ES-I3 (cell line): ENCODE data around the gene AKIRIN2.
A peak's percentile ranks its signal among the peaks of the same experiment; 100 is the strongest.

Experiments
- H3K36me3 ChIP-seq: 2 replicates; pipeline ENCODE4 v1.6.1; 2013; ENCODE audit warnings: mild to moderate bottlenecking, low read length, control low read depth, moderate library complexity; ENCODE audit not compliant: insufficient read depth
- H3K4me1 ChIP-seq: 2 replicates; pipeline ENCODE4 v1.6.1; 2013; ENCODE audit warnings: mild to moderate bottlenecking, control low read depth, low read length; ENCODE audit not compliant: insufficient read depth
- H3K9ac ChIP-seq: 2 replicates; pipeline ENCODE4 v1.6.1; 2013; ENCODE audit warnings: low read depth, mild to moderate bottlenecking, low read length, moderate library complexity
- H3K9me3 ChIP-seq: 2 replicates; pipeline ENCODE4 v1.6.1; 2013; ENCODE audit warnings: mild to moderate bottlenecking, low read length, moderate library complexity; ENCODE audit not compliant: control insufficient read depth, insufficient read depth

Gene AKIRIN2

DNA sequence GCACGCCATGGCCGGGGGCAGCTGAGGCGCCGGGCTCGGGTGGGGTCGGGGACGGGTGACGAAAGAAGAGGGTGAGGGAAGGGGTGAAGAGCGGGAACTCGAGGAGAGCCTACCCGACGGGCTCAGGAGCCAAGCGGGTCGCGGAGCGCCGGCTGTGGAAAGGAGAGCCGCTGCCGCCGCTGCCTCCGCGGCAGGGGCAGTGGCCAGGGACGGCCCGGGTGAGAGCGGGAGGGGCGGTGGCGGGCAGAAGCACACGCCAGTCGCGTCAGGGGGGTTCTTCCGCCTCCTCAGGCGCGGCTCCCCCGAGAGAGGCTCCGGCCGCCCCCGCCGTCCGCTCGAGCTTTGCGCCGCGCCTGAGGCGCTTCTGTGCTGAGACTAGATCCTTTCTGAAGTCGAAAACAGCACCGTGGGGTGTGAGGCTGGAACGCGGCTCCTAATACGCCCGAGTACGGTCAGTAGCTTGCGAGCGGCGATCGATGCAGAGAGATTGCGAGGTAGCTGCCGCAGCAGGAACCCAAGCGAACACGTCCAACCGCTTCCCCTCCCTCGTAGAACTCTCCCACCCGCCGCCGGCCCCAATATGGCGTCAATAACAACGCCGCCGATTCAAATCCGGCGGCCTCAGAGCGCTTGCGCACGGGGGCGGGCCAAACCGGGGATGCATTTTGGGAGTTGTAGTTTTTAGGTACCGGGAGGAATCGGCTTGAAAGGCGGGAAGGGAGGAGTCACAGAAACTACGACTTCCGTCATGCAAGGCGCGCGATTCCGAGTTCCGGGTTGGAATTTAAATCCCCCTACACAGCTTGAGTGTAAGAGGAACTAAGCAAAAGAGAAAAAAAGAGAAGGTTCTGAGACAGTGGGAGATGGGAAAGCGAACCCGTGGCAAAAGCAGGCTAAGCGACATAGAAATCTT is at the start of gene AKIRIN2:
Gene AKIRIN2, minus strand, starts transcription at position 558 of the 913 bp plus-strand sequence. Its CDS starts 549 bp downstream, at position 9.
- H3K9ac ChIP-seq: peak within 1 kb of the TSS; percentile 95
- H3K36me3 ChIP-seq: no peaks in the 10 kb centered on the region
- H3K4me1 ChIP-seq: peaks cover 10% of the 10 kb centered on the region
- H3K9me3 ChIP-seq: no peaks in the 10 kb centered on the region

DNA sequence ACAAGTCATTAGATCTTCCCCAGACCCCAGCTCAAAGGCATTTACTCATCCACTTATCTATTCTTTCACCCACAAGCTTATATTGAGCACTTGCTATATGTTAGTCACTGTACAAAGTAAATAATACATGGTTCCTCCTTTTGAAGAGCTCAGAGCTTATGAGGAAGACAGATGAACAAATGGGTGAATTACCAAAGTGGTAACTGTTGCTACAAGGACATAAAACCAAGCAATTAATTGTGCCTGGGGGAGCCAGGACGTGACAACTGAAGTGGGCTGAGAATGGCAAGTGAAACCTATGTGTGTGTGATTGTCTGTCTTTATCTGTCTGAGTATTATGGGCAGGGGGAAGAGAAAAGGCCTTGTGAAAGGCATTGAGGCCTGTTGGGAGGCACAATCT is 45.6 kb upstream of the AKIRIN2 start:
- Histone ChIP-seq H3K9me3 (no peaks in the 10 kb centered on the region), H3K36me3 (no peaks in the 10 kb centered on the region), H3K4me1 (no peaks in the 10 kb centered on the region), H3K9ac (no peak overlapping the region)

DNA sequence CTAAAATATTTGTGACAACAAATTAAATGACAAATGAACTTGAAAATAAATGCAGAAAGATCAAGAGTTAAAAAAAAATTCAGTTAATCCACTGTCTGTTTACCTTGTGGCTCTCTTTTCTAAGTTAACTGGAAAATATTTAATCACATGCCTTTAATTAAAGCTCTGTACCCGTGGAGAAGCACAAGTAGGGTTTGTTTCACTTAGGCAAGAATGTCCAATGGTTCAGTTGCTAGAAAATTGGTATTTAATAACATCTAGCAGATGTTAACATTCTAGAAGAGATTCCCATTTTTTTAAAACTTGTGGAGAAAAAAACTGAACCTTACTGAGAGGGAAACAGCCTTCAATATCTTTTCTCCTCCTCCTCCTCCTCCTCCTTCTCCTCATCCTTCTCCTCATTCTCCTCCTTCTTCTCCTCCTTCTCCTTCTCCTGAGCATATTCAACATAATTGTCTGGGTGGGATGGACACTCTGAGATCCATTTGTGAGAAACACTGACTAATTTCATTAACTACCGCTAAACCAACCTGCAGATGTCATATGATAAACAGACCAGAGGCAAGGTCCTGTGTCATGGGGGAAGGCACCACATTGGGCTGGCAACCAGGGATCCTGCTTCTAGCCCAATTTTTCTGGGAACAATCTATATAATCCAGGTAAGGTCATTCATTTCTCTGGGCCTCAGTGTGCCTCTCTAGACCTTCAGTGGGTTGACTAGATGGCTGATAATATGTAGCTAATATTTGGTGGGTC is 44.1 kb upstream of the AKIRIN2 start:
- H3K4me1 ChIP-seq: no peaks in the 10 kb centered on the region
- H3K36me3 ChIP-seq: no peaks in the 10 kb centered on the region
- H3K9ac ChIP-seq: no peak overlapping the region
- H3K9me3 ChIP-seq: no peaks in the 10 kb centered on the region

DNA sequence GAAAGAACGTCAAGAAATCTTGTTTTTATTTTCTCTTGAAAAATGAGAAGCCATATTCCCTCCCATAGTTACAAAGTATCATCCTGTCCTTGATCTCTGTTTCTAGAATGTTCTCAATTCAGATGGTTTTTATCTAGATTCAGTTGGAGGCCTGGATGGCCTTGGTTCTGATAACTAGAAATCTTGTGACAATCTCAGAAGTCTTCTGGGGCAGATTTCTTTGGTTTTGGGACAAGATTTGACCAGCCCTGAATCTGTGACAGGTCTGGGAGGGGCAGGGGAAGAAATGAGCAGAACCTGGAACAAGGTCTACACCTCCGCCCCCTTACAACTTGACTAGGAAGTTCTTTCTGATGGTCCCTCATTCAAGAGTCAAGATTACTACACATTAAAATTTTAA is 41.4 kb upstream of the AKIRIN2 start:
- no peak overlapping the region for H3K9ac ChIP-seq
- no peaks in the 10 kb centered on the region for H3K4me1 ChIP-seq
- H3K36me3 ChIP-seq: no peaks in the 10 kb centered on the region
- H3K9me3 ChIP-seq: no peaks in the 10 kb centered on the region

DNA sequence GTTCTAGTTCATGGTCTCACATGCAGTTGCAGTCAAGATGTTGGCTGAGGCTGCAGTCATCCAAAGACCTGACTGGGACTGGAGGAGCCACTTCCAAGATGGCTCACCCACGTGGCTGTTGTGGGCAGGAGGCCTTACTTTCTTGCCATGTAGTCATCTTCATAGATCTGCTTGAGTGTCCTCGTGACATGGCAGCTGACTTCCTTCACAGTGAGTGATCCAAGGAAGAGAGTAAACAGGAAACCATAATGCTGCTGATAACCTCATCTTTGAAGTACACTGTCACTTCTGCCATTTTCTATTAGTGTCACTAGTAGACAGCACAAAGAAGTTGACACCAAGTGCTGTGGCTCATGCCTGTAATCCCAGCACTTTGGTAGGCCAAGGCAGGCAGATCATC is 40.1 kb upstream of the AKIRIN2 start:
- Histone ChIP-seq H3K9me3 (peaks cover 3% of the 10 kb centered on the region; the same call in 1 of the 2 replicates), H3K4me1 (no peaks in the 10 kb centered on the region), H3K9ac (no peak overlapping the region), H3K36me3 (no peaks in the 10 kb centered on the region)

DNA sequence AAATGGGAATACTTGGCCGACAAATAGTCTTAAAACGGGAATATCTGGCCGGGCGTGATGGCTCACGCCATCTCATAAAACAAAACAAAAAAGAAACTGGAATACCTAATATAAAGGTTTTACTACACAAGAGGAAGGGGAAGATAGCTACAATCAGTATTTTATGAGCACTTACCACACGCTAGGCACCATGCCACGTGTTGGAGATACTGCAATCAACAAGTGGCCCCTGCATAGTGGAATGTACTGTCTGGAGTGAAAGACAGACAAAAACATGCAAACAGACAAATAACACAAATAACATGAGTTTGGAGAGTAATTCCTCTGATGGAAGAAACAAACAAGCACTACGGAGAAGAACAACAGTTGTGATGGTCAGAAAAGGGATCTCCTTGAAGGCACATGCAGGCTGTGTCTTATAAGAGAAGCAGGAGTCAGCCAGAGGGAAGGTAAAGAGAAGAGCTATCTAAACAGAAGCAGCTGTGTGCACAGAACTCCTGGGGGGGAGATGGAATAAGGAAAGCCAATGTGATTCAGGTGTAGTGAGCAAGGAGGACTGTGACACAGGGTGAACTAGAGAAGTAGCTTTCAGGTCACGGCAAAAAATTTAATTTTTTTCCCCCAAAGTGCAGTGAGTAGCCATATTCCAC is 39.1 kb upstream of the AKIRIN2 start:
- Histone ChIP-seq H3K4me1 (no peaks in the 10 kb centered on the region), H3K36me3 (no peaks in the 10 kb centered on the region), H3K9ac (no peak overlapping the region), H3K9me3 (peaks cover 5% of the 10 kb centered on the region; the same call in 1 of the 2 replicates)

DNA sequence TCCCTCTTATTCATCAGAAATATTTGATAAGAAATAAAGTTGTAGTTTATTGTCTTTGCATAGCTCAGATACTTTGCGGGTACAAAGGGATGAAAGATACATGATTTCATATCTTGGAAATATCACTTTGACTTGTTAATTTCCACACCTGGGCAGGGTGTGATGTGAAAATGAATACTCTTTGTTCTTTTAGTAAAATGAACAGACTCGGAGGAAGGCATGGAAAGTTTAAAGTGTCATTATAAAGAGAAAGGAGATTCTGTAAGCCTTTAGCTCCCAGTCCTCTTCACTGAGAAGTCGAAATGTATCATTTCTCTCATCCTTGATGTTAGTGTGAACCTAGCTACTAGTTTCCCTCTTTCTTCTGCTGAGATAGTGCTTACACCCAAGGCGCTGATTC is 36.7 kb upstream of the AKIRIN2 start:
- Histone ChIP-seq H3K4me1 (no peaks in the 10 kb centered on the region), H3K36me3 (no peaks in the 10 kb centered on the region), H3K9ac (no peak overlapping the region), H3K9me3 (peaks cover 5% of the 10 kb centered on the region; the same call in 1 of the 2 replicates)

DNA sequence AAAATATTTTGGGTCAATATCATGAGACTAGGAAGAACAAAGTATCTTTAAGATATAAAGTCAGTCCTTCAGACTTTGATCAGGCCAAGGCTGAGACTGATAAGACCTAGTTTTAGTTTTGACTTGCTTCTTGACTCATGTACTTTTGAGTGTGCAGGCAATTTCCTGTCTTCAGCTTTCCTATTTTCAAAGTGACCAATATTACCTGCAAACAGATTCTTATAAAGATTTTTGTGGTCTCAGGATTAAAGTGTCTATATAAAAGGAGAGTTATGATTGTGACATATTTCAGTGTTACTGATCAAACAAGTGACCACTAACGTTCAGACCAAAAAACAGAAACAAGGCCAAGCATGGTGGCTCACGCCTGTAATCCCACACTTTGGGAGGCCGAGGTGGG is 36.0 kb upstream of the AKIRIN2 start:
- no peak overlapping the region for H3K9ac ChIP-seq
- no peaks in the 10 kb centered on the region for H3K36me3 ChIP-seq
- H3K4me1 ChIP-seq: no peaks in the 10 kb centered on the region
- H3K9me3 ChIP-seq: peaks cover 5% of the 10 kb centered on the region; the same call in 1 of the 2 replicates

DNA sequence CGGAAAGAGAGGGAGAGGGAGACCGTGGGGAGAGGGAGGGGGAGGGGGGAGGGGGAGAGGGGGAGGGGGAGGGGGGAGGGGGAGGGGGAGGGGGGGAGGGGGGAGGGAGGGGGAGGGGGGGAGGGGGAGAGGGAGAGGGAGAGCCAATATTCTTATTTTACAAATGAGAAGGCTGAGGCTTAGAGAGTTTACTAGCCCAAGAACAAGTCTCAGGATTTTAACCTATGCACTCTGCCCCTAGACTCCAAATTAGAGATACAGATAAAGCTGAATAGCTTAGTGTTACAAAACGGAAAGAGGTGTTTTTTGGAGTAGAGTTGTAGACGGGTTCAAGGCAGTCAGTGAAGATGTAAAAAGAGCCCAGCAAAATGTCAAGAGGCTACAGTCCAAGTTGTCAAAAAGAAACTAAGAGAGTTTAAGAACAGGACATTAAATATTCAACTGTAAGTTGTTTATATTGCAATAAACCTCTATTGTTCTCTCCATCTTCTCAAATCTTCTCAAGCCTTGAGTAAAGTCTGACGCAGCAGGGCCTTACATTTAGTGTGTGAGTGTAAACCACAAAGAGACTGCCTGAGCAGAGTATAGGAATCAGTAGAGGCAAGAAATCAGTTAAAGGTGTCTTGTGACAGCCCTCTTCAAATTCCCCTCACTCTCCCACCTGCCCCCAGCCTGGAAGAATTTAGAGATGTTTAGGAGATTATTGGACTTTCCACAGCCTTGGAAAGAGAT is 34.9 kb upstream of the AKIRIN2 start:
- H3K36me3 ChIP-seq: no peaks in the 10 kb centered on the region
- H3K9me3 ChIP-seq: peaks cover 5% of the 10 kb centered on the region; the same call in 1 of the 2 replicates
- no peaks in the 10 kb centered on the region for H3K4me1 ChIP-seq
- H3K9ac ChIP-seq: no peak overlapping the region

DNA sequence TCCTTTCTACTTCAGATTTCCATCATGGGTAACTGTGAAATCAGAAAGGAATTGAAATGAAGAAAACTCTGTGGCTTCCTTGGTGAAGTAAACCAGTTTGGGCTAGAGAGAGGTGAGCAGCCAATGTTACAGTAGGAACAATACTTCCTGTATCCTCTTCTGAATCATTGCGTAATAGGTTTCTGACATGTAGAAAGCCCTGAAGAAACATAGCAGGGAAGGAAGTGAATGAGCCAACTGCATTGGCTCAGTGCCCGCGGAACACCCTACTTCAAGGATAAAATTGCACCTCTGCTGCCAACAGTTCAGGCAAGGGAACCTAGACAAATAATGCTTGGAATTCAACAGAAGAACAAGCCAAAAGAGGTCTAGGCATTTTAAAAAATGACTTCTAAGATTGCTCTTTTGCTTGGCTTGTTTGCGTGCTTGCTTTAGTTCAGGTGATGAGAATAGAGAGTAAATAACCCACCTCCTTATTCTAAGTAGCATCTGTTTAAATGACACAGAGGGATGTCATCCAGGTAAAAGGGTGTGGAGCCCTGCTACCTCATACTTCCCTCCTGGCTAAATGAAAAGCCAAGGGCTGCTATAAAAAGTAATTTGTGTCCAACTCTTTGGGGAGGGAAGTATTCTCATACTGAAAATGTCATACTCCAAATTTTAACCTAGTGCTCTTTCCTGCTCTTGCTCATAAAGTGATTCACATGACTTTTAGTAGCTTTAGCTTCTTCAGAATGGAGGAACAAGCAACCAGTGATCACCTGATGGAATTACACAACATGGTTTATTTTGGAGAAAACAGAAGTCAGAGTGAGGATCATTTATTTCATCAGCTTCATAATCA is 30.0 kb upstream of the AKIRIN2 start:
- no peaks in the 10 kb centered on the region for H3K36me3 ChIP-seq
- no peaks in the 10 kb centered on the region for H3K4me1 ChIP-seq
- peaks cover 2% of the 10 kb centered on the region; the same call in 1 of the 2 replicates for H3K9me3 ChIP-seq
- no peak overlapping the region for H3K9ac ChIP-seq

DNA sequence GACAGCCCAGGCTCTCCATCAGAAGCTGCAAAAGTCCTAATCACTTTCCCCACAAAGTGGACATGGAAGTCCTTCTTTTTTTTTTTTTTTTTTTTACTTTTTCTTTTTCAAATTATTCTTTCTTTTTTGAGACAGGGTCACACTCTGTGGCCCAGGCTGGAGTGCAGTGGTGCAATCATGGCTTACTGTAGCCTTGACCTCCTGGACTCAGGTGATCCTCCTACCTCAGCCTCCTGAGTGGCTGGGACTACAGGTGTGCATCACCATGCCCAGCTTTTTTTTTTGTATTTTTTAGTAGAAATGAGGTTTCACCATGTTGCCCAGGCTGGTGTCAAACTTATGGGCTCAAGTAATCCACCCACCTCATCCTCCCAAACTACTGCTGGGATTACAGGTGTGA is 29.0 kb upstream of the AKIRIN2 start:
- no peaks in the 10 kb centered on the region for H3K36me3 ChIP-seq
- no peaks in the 10 kb centered on the region; the same call in 1 of the 2 replicates for H3K9me3 ChIP-seq
- H3K4me1 ChIP-seq: no peaks in the 10 kb centered on the region
- H3K9ac ChIP-seq: no peak overlapping the region

DNA sequence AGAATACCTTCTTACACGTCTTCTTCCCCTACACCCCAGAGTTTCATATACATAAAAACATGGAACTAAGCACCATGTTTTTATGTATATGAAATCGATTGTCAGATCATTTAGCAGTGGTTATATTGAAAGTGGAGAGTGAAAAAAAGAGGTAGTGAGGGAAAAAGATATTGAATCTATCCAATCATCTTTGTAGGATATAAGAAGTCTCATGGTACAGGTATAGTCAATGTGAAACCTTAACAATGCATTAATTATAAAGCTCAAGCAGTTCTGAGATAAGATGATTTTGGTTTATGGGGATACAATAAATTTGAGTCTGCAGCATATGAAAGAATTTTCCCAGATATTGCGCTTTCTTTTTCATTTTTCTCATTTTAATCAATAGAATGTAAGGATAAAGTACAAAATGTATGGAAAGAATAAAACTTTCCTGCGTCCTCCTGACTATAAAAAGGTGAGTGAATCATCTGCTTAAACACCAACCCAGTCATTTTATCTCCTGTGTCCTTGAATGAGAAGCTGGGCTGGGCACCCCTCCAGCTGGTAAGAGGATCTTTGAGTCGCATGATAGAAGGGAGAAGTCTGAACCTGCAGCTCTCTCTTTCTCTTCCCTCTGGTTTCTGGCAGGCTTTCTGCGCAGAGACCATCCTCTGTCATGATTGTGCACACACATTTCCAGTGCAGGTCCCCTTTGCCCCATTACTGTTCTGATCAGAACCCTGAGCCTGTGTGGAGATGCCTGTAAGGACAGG is 28.1 kb upstream of the AKIRIN2 start:
- Histone ChIP-seq H3K36me3 (no peaks in the 10 kb centered on the region), H3K9me3 (no peaks in the 10 kb centered on the region; the same call in 1 of the 2 replicates), H3K4me1 (no peaks in the 10 kb centered on the region), H3K9ac (no peak overlapping the region)

DNA sequence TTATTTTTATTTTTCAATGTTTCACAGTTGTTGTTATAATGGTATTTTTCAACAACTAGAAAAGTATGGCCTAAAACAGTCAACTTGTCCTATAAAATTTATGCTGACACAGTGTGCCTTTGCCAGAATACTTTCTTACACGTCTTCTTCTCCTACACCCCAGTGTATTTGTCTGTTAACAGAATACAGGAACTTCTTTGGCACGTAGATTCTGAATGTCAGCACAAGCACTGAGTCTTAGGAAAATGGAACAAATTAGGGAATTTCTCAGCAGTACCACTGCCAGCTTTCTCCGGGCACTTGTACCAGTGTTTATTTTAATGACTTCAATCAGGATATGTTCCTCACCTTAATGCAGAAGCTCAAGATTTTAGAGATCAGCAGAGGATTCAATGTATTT is 26.7 kb upstream of the AKIRIN2 start:
- no peak overlapping the region for H3K9ac ChIP-seq
- no peaks in the 10 kb centered on the region; the same call in 1 of the 2 replicates for H3K9me3 ChIP-seq
- H3K4me1 ChIP-seq: peaks cover 3% of the 10 kb centered on the region
- H3K36me3 ChIP-seq: no peaks in the 10 kb centered on the region
